K562 (cell line): ENCODE measurements around the gene MYH6. TPM values are rescaled to one million over a fixed set of nuclear protein-coding genes. Genes with fewer than 3 reads are reported as not detected.

Source experiments
- ATAC-seq: fragments of 200-7000 bp; cut with Tn5 transposase; 3 replicates; pipeline ENCODE4 v1.9.1; 2020; ENCODE audit warnings: moderate library complexity
- BruUV-seq: library from RNA; stranded (reverse); fragments of 400-500 nt; replicated peaks from 2 replicates; lab custom pipeline; 2021; lab: Mats Ljungman, UMichigan
- CTCF ChIA-PET: fragments of 300-600 bp; formaldehyde crosslinking; extraction: SDS; loops from one replicate; lab custom pipeline; 2021; ENCODE audit warnings: low intra/inter-chr PET ratio; lab: Yijun Ruan, JAX
- POLR2A ChIA-PET: fragments of 300-600, 350-650 bp; sonication (Branson Sonifier 250); formaldehyde crosslinking; extraction: SDS; loops from one replicate; lab custom pipeline; 2021; ENCODE audit warnings: antibody characterized with exemption, inconsistent platforms; lab: Yijun Ruan, JAX
- DNase-seq, 4 experiments: peaks; one replicate each; pipeline versions ENCODE4 v3.0.0 to v3.0.0-alpha.2; 2011 to 2018; ENCODE audit warnings: low spot score in 3 of 4, mixed read lengths in 3 of 4; ENCODE audit errors: extremely low read depth in 1 of 4
- FAIRE-seq: peaks from 2 replicates; lab custom pipeline; 2011; peaks lifted over from hg19 to GRCh38; lab: Jason Lieb, UNC
- H2AFZ ChIP-seq: 2 replicates; pipeline ENCODE4 v1.6.0; 2011; ENCODE audit warnings: low read depth, low read length, control low read depth, inconsistent platforms
- H3K27ac ChIP-seq: fragments of 200-600 bp; 3 replicates; pipeline ENCODE4 v1.8.0; 2011; ENCODE audit warnings: low read depth, mild to moderate bottlenecking, control low read depth, inconsistent platforms, low read length, moderate library complexity, mixed read lengths; ENCODE audit errors: extremely low read depth
- H3K27me3 ChIP-seq, 2 experiments: fragments of 300-600 bp in 1 of 2; 2 replicates in 1 of 2; 3 replicates in 1 of 2; pipeline versions ENCODE4 v1.6.0 to v1.8.0; 2011; ENCODE audit warnings: inconsistent platforms in 2 of 2, low read length in 2 of 2, mild to moderate bottlenecking in 1 of 2, mixed read lengths in 1 of 2, moderate library complexity in 1 of 2; ENCODE audit not compliant: control insufficient read depth in 2 of 2, insufficient read depth in 2 of 2
- H3K36me3 ChIP-seq: fragments of 300-600 bp; 3 replicates; pipeline ENCODE4 v1.8.0; 2011; ENCODE audit warnings: mild to moderate bottlenecking, low read length, inconsistent platforms; ENCODE audit not compliant: control insufficient read depth, insufficient read depth
- H3K4me1 ChIP-seq, 2 experiments: fragments of 200-600 bp in 1 of 2; replicated peaks in 1 of 2; 2 replicates in 1 of 2; 3 replicates in 1 of 2; pipeline versions ENCODE4 v1.5.1 to v1.8.0; 2011; ENCODE audit warnings: inconsistent platforms in 2 of 2, low read length in 2 of 2, mild to moderate bottlenecking in 1 of 2, mixed read lengths in 1 of 2, moderate library complexity in 1 of 2; ENCODE audit not compliant: control insufficient read depth in 2 of 2, insufficient read depth in 2 of 2
- H3K4me2 ChIP-seq: 2 replicates; pipeline ENCODE4 v1.6.1; 2011; ENCODE audit warnings: low read length, control low read depth, inconsistent platforms, mixed read lengths; ENCODE audit not compliant: insufficient read depth
- H3K4me3 ChIP-seq: fragments of 200-600 bp; sonication (generic), shearing (Covaris generic); 2 replicates; pipeline ENCODE4 v1.5.1; 2016; ENCODE audit warnings: control low read depth, inconsistent platforms
- H3K79me2 ChIP-seq: fragments of 200-600 bp; 3 replicates; pipeline ENCODE4 v1.8.0; 2011; ENCODE audit warnings: low read length, inconsistent platforms; ENCODE audit not compliant: control insufficient read depth, insufficient read depth
- H3K9ac ChIP-seq, 2 experiments: 2 replicates each; pipeline versions ENCODE4 v1.6.0 to v1.6.1; 2011; ENCODE audit warnings: low read depth in 2 of 2, low read length in 2 of 2, control low read depth in 1 of 2, inconsistent platforms in 1 of 2, mild to moderate bottlenecking in 1 of 2, mixed read lengths in 1 of 2; ENCODE audit not compliant: insufficient read depth in 1 of 2
- H3K9me1 ChIP-seq: one replicate; pipeline ENCODE4 v1.6.0; 2011; ENCODE audit warnings: inconsistent platforms, mild to moderate bottlenecking, low read length, moderate library complexity; ENCODE audit not compliant: control insufficient read depth, insufficient read depth
- H3K9me3 ChIP-seq: replicated peaks from 2 replicates; pipeline ENCODE4 v1.5.1; 2011; ENCODE audit warnings: low read depth, low read length, inconsistent platforms; ENCODE audit not compliant: control insufficient read depth, insufficient read depth
- H4K20me1 ChIP-seq: replicated peaks from 2 replicates; pipeline ENCODE4 v1.6.1; 2011; ENCODE audit warnings: low read length, inconsistent platforms, mixed read lengths; ENCODE audit not compliant: control insufficient read depth, insufficient read depth
- CBFA2T3 ChIP-seq: fragments of 450-650 bp; IDR thresholded peaks from 2 replicates; pipeline ENCODE4 v1.6.1; 2017
- CTCF ChIP-seq, 3 experiments: IDR thresholded peaks in 2 of 3; conservative IDR thresholded peaks in 1 of 3; 2 replicates each; pipeline ENCODE4 v1.5.1; 2011 to 2012; ENCODE audit warnings: low read length in 3 of 3, mild to moderate bottlenecking in 3 of 3, control low read depth in 2 of 3, improper control_type of control experiment in 1 of 3, inconsistent platforms in 1 of 3, low read depth in 1 of 3, mixed read lengths in 1 of 3, moderate library complexity in 1 of 3; ENCODE audit not compliant: insufficient read depth in 2 of 3
- FOXM1 ChIP-seq, 2 experiments: fragments of 450-650 bp in 1 of 2; sonication (generic) in 1 of 2; formaldehyde crosslinking in 1 of 2; IDR thresholded peaks; 2 replicates each; pipeline versions ENCODE4 v1.6.1 to v1.9.0; 2017 to 2022; ENCODE audit warnings: low read depth in 2 of 2, mild to moderate bottlenecking in 2 of 2, missing genetic modification reagents in 1 of 2, moderate library complexity in 1 of 2
- HCFC1 ChIP-seq: IDR thresholded peaks from 2 replicates; pipeline ENCODE4 v1.6.1; 2012; ENCODE audit warnings: low read depth, low read length, improper control_type of control experiment
- HNRNPLL ChIP-seq: fragments of 200-400 bp; formaldehyde crosslinking; IDR thresholded peaks from 2 replicates; pipeline ENCODE4 v1.6.1; 2017; ENCODE audit warnings: low read length, low read depth, mild to moderate bottlenecking; ENCODE audit not compliant: poor library complexity, severe bottlenecking
- MBD1 ChIP-seq: fragments of 250-450 bp; sonication (Bioruptor Pico); IDR thresholded peaks from 2 replicates; pipeline ENCODE4 v1.8.0; 2022; ENCODE audit warnings: inconsistent platforms
- NRF1 ChIP-seq, 2 experiments: fragments of 450-650 bp; IDR thresholded peaks in 1 of 2; conservative IDR thresholded peaks in 1 of 2; 2 replicates each; pipeline ENCODE4 v1.6.1; 2014; ENCODE audit warnings: mild to moderate bottlenecking in 2 of 2
- ZNF584 ChIP-seq: fragments of 200-800 bp; sonication (Bioruptor generic); IDR thresholded peaks from 2 replicates; pipeline ENCODE4 v1.6.1; 2016; ENCODE audit warnings: low read depth, mild to moderate bottlenecking, missing genetic modification characterization, missing compliant biosample characterization
- WGBS: fragments of 100-300 bp; shearing (Covaris generic); methylation state at CpG from one replicate; pipeline ENCODE4 v1.1.6; 2016; ENCODE audit warnings: low coverage, mixed read lengths; ENCODE audit not compliant: insufficient coverage; ENCODE audit errors: missing lambda C conversion rate; 5-methylcytosine and 5-hydroxymethylcytosine counted together
- in situ Hi-C: fragments of 300-500 bp; cut with MboI; formaldehyde crosslinking; loops from 4 replicates; pipeline ENCODE4 v1.15.0; 2018; ENCODE audit warnings: inconsistent platforms, mixed read lengths
- intact Hi-C: fragments of 100-400 bp; cut with micrococcal nuclease; formaldehyde crosslinking; loops from 2 replicates; pipeline ENCODE4 v1.14.2; 2022
- polyA plus RNA-seq, 8 experiments: library from polyadenylated mRNA; depleted of rRNA in 4 of 8; stranded (reverse) in 5 of 8; unstranded in 3 of 8; fragments of >200 nt; fragmentation: Nextera tagmentation in 2 of 8; fragmentation: Illumina TruSeq in 1 of 8; extraction: Ambion mirVana in 2 of 8; extraction: Trizol in 1 of 8; gene quantifications; 2 replicates each; pipeline versions ENCODE4 v1.2.1 to v1.2.3, GENCODE V29; 2011 to 2014; ENCODE audit warnings: inconsistent platforms in 1 of 8, missing spikeins in 1 of 8
- total RNA-seq, 7 experiments: library from RNA; depleted of rRNA in 6 of 7; stranded (reverse); fragments of >200 nt in 6 of 7; fragmentation: Illumina TruSeq in 2 of 7; extraction: Trizol in 2 of 7; gene quantifications; 2 replicates each; pipeline versions ENCODE4 v1.2.1 to v1.2.3, GENCODE V29; 2011 to 2021; ENCODE audit warnings: low replicate concordance in 1 of 7

Gene MYH6
- total and polyA plus RNA-seq, 9 of the 15 experiments (the other 6 are each of a cell fraction or from before 2014, with no cell fraction given) = not detected

GRCh38 chr14:23396126-23396525, 11.9 kb downstream of the MYH6 start:
- no peak overlapping the region for H3K27ac ChIP-seq
- peaks cover 10 to 52% of the 10 kb centered on the region in 2 experiments; a peak in 3 of 5 replicates for H3K27me3 ChIP-seq
- BruUV-seq = no TSS peak
- no peak overlapping the region for H3K4me2 ChIP-seq
- no peaks in the 10 kb centered on the region for H4K20me1 ChIP-seq
- in situ Hi-C loops (no loop called here), intact Hi-C loops (no loop called here)
- H3K9ac ChIP-seq = no peak overlapping the region
- ATAC-seq (no peak), DNase-seq (no peak), FAIRE-seq (no peak)
- WGBS = 26% methylated on average over 6 of the region's 10 CpGs
- no peaks in the 10 kb centered on the region for H3K36me3 ChIP-seq
- no peaks in the 10 kb centered on the region for H3K79me2 ChIP-seq
- no peaks in the 10 kb centered on the region for H3K4me1 ChIP-seq
- H2AFZ ChIP-seq = no peak overlapping the region
- H3K9me1 ChIP-seq = no peaks in the 10 kb centered on the region
- no peak for TF ChIP-seq MBD1
- peak; percentile 49 to 63; a peak in 3 of 4 replicates for TF ChIP-seq NRF1 (conservative IDR thresholded peaks at IDR 0.05 in 1 of 2, IDR thresholded peaks at IDR 0.05 in 1 of 2)
- TF ChIP-seq, all 486 proteins: peak for 1
- ChIA-PET POLR2A (no interaction called here), CTCF (no interaction called here)
- H3K9me3 ChIP-seq = no peaks in the 10 kb centered on the region
- H3K4me3 ChIP-seq = no peak overlapping the region

GRCh38 chr14:23392613-23393012, 15.5 kb downstream of the MYH6 start:
- H3K4me1 ChIP-seq = no peaks in the 10 kb centered on the region; a peak in 1 of 5 replicates
- peak; percentile 72 for ATAC-seq
- H3K79me2 ChIP-seq = no peaks in the 10 kb centered on the region
- no peaks in the 10 kb centered on the region for H3K9me1 ChIP-seq
- H3K4me2 ChIP-seq = no peak overlapping the region
- TF ChIP-seq CBFA2T3 (peak; percentile 30; the same call in 1 of the 2 replicates), FOXM1 (IDR thresholded peaks at IDR 0.05; ENCODE audit: low read depth) (no peak), FOXM1 (CRISPR knock-in tag; IDR thresholded peaks at IDR 0.05; ENCODE audit: low read depth) (no peak), HNRNPLL (no peak), CTCF (IDR thresholded peaks at IDR 0.05 in 2 of 3, conservative IDR thresholded peaks at IDR 0.05 in 1 of 3; ENCODE audit: insufficient read depth in 2 of 3, low read depth in 1 of 3, low read length in 3 of 3) (0 out of 6 replicates have a peak, but pooled peaks of 1 of the 3 experiments have one; percentile 8), HCFC1 (peak; percentile 20; the same call in 1 of the 2 replicates), ZNF584 (CRISPR knock-in tag) (no peak)
- ChIA-PET CTCF (interaction anchor here (0.5 kb wide), 1 partner anchor 171 kb away, joined by 3 read pairs; no protein-coding TSS in a partner anchor), POLR2A (interaction anchor here (0.7 kb wide), 1 partner anchor 95 kb away, joined by 3 read pairs; no protein-coding TSS in a partner anchor)
- no peak for FAIRE-seq
- no peak overlapping the region for H2AFZ ChIP-seq
- WGBS = 8% methylated on average over 6 of the region's 7 CpGs
- no peak overlapping the region for H3K4me3 ChIP-seq
- in situ Hi-C loops = no loop called here
- BruUV-seq = no TSS peak
- no peak overlapping the region for H3K9ac ChIP-seq
- intact Hi-C loops = no loop called here
- no peaks in the 10 kb centered on the region for H3K9me3 ChIP-seq
- H4K20me1 ChIP-seq = no peaks in the 10 kb centered on the region
- DNase-seq = peak; percentile 8 to 24 (median 20)
- no peak overlapping the region for H3K27ac ChIP-seq
- H3K36me3 ChIP-seq = no peaks in the 10 kb centered on the region
- H3K27me3 ChIP-seq = peaks cover 25 to 77% of the 10 kb centered on the region in 2 experiments; a peak in 3 of 5 replicates
